Stimulated activated naive CD8-positive, alpha-beta T cell treated with anti-CD3 and anti-CD28 coated beads, Interleukin-15, amount 100 ng/mL, for 72 hours (primary cell): ENCODE data around the gene CA11.
A peak's percentile ranks its signal among the peaks of the same experiment; 100 is the strongest.
"Not testable (repeated sequence)": the region's sequence is repeated elsewhere in the genome, so short reads cannot be mapped to it uniquely, and the experiment has no call there.

Experiments
- ATAC-seq: fragments of 150-1000 bp; cut with Tn5 transposase; 2 replicates; pipeline ENCODE4 v1.10.0; 2021; ENCODE audit warnings: mild to moderate bottlenecking, moderate library complexity
- DNase-seq, 2 donors: peaks; one replicate each; pipeline ENCODE4 v3.0.0; 2021 to 2022
- H3K27ac Mint-ChIP-seq, 2 donors: one replicate each; pipeline ENCODE4 v1.8.0; 2022; ENCODE audit warnings: mild to moderate bottlenecking in 2 of 2, mixed read lengths in 2 of 2, moderate library complexity in 2 of 2
- H3K27me3 Mint-ChIP-seq: one replicate; pipeline ENCODE4 v1.8.0; 2022; ENCODE audit warnings: mixed read lengths
- H3K4me1 Mint-ChIP-seq: one replicate; pipeline ENCODE4 v1.8.0; 2022; ENCODE audit warnings: mild to moderate bottlenecking, mixed read lengths
- H3K4me3 Mint-ChIP-seq, 2 donors: one replicate each; pipeline ENCODE4 v1.8.0; 2022; ENCODE audit warnings: mild to moderate bottlenecking in 2 of 2, mixed read lengths in 2 of 2, moderate library complexity in 1 of 2
- H3K9me3 Mint-ChIP-seq, 2 donors: one replicate each; pipeline ENCODE4 v1.8.0; 2022; ENCODE audit warnings: mixed read lengths in 2 of 2

CA11 gene

DNA sequence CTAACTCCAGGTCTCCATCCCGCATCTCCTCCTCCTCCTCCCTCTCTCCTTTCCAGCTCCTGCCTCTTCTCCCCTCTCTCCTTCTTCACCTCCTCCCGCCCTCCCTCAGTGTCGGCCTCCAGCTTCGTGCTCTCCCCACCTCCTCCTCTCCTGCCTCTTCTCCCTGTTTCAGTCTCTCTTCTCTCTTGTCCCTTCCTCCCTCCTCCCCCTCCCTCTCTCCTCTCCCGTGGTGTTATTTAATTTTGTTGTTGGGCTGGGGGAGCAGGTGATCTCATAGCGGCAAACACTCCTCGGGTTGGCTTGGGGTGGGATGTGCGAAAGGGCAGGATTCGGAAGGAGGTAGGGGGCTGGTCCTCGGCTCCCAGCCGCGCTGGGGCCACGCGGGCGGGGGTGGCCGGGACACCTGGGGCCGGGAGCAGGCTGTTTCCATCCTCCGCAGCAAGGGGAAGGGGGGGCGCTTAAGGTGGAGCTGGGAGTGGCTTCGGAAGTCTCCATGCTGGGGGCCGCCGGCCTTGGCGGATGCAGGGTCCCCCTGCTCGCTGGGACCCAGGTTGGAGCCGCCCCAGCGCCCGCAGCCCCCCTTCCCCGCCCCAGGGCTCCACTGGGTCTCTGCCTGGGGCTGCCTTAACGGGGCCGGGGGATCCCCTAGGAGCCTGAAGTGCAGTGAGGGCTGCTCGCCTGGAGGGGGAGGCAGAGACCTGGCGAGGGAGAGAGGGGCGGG, at the start of gene CA11:
Gene CA11, minus strand, starts transcription at position 187 of the 721 bp plus-strand sequence. CDS start 555 bp downstream, outside the sequence.
- peak within 1 kb of the TSS; percentile 89 to 97 for H3K4me3 Mint-ChIP-seq
- H3K4me1 Mint-ChIP-seq, result peaks cover 48% of the 10 kb centered on the region
- H3K9me3 Mint-ChIP-seq, result no peaks in the 10 kb centered on the region
- H3K27ac Mint-ChIP-seq, result peak within 1 kb of the TSS; percentile 67 to 87
- no peaks in the 10 kb centered on the region for H3K27me3 Mint-ChIP-seq
- DNase-seq, result peak; percentile 94 to 95
- ATAC-seq, result peak; percentile 89

DNA sequence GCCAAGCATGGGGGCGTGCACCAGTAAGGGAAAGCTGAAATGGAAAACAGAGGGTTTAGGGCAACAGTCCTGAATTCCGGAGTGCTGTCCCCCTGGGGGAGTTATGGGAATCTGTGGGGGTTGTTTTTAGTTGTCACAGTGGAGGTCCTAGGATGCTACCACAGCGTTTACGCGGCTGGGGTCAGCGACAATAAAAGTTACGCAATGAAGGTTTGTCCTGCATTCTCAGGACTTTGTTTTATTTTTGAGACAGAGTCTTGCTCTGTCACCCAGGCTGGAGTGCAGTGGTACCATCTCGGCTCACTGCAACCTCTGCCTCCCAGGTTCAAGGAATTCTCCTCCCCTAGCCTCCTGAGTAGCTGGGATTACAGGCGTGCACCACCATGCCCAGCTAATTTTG, 47.6 kb upstream of the CA11 start:
- H3K4me3 Mint-ChIP-seq, H3K9me3 Mint-ChIP-seq, H3K27ac Mint-ChIP-seq, ATAC-seq, DNase-seq: not testable (repeated sequence)
- peaks cover 14% of the 10 kb centered on the region for H3K4me1 Mint-ChIP-seq
- peaks cover 30% of the 10 kb centered on the region for H3K27me3 Mint-ChIP-seq

DNA sequence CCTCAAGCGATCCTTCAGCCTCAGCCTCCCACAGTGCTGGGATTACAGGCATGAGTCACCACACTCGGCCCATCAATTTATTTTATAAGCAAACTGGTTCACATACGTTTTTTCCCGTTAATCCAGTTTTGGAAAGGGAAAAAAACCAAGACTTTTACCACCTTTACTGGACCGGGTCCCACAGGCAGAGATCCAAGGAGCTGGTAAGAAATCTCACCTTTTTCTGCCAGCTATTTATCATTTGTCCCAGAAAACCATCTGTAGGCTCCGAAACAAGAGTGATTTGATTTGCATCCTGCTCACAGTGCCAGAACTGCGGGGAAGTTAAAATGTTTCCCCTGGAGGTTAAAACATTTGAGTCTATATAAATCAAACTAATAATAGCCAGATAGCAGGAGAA, 43.5 kb upstream of the CA11 start:
- Mint-ChIP-seq H3K9me3 (no peaks in the 10 kb centered on the region), H3K4me3 (no peak overlapping the region), H3K27me3 (no peaks in the 10 kb centered on the region), H3K27ac (no peak overlapping the region), H3K4me1 (no peaks in the 10 kb centered on the region)
- DNase-seq, result no peak
- ATAC-seq, result no peak

DNA sequence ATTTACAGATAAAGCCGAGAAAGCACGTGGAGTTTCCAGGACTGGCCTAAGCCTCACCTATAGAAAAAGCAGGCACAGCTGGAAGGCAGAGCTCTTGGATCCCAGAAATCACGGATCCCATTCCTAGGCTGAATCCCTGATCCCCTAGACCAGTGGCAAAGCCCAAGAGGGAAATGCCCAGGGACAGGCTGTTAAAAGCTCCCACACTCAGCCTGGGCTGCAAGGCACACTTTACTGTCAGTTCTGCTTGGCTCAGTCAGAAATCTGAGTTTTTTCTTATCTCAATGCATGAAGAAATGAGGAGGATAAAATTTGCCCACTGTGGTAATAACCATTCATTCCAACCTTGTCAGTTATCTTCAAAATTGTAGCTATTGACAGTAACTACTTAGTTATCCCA, 41.8 kb upstream of the CA11 start:
- peak overlapping the region in 1 of 2 donors; percentile 78 for H3K27ac Mint-ChIP-seq
- ATAC-seq, result no peak
- H3K4me3 Mint-ChIP-seq, result no peak overlapping the region
- no peaks in the 10 kb centered on the region for H3K9me3 Mint-ChIP-seq
- DNase-seq, result no peak
- H3K27me3 Mint-ChIP-seq, result no peaks in the 10 kb centered on the region
- H3K4me1 Mint-ChIP-seq, result no peaks in the 10 kb centered on the region

DNA sequence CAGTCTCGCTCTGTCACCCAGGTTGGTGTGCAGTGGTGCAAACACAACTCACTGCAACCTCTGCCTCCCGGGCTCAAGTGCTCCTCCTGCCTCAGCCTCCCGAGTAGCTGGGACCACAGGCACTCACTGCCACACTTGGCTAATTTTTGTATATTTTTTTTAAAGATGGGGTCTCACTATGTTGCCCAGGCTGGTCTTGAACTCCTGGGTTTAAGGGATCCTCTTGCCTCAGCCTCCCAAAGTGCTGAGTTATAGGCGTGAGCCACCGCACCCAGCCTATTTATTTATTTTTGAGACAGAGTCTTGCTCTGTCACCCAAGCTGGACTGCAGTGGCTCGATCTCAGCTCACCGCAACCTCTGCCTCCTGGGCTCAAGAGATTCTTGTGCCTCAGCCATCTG, 40.6 kb upstream of the CA11 start:
- not testable (repeated sequence) for DNase-seq, H3K4me1 Mint-ChIP-seq, H3K27ac Mint-ChIP-seq, ATAC-seq, H3K27me3 Mint-ChIP-seq, H3K4me3 Mint-ChIP-seq, H3K9me3 Mint-ChIP-seq

DNA sequence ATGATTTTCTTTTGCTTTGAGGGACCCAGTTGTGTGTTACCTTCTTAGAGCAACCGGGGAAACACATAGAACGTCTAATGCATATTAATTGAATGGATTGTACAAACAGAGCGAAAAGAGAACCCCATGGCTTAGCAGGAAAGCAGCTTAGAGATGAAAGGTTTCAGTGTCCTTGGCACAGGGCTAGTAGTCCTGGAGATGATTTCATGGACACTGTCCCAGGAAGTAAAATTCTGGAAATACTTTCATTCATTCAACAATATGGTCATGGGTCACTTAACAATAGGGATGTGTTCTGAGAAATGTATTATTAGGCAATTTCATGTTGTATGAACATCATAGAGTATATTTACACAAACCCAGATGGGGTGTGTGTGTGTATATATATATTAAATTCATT, 40.1 kb upstream of the CA11 start:
- no peak for DNase-seq
- Mint-ChIP-seq H3K4me3 (no peak overlapping the region), H3K9me3 (no peaks in the 10 kb centered on the region), H3K27me3 (no peaks in the 10 kb centered on the region), H3K4me1 (no peaks in the 10 kb centered on the region), H3K27ac (no peak overlapping the region)
- no peak for ATAC-seq

DNA sequence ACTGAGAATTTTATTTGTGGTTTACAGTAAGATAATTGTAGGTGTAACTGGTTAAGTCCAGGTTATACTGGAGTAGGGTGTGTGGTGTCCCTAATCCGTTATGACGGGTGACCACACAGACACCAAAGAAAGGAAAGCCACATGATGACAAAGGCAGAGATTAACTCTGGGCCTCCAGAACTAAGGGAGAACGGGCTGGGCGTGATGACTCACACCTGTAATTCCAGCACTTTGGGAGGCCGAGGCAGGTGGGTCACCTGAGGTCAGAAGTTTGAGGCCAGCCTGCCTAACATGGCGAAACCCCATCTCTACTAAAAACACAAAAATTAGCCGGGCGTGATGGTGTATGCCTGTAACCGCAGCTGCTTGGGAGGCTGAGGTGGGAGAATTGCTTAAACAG, 39.6 kb upstream of the CA11 start:
- no peaks in the 10 kb centered on the region for H3K4me1 Mint-ChIP-seq
- no peak for ATAC-seq
- peak overlapping the region in 1 of 2 donors; percentile 85 for H3K27ac Mint-ChIP-seq
- DNase-seq, result no peak
- H3K4me3 Mint-ChIP-seq, result no peak overlapping the region
- H3K27me3 Mint-ChIP-seq, result no peaks in the 10 kb centered on the region
- H3K9me3 Mint-ChIP-seq, result no peaks in the 10 kb centered on the region

DNA sequence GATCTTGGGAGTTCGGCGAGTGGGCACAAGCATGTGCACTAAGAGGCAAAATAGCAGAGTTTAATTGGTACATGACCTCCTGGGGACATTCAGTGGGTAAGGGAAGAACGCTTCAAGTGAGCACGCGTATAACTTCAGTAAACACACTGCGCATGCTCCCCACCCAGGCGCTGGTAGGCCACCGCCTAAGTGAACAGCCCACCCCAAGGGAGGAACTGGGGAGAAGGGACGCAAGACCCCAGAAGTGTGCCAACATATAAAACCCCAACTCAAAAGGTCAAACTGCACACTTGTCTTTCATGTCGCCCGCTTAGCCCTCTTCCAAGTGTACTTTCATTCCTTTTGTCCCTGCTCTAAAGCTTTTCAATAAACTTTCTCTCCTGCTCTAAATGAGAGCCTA, 37.4 kb upstream of the CA11 start:
- Mint-ChIP-seq H3K4me1 (no peaks in the 10 kb centered on the region), H3K27me3 (no peaks in the 10 kb centered on the region), H3K4me3 (no peak overlapping the region), H3K9me3 (no peaks in the 10 kb centered on the region), H3K27ac (no peak overlapping the region)
- DNase-seq (no peak), ATAC-seq (peak; percentile 50)

DNA sequence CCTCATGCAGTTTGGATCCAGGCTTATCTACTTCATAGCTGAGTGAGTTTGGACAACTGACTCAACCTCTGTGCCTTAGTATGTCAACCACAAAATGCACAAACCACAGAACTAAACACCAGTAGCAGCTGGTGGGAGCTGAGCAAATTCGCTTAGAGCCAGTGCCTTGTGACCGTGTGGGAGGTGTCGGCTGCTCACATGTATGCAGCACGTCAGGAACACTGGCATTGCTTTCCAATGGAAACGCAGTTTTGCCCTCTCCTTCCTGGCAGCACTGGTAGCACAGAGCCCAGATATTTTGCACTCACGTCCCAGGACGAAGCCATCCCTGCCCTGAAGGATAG, 35.1 kb upstream of the CA11 start:
- H3K4me1 Mint-ChIP-seq, result no peaks in the 10 kb centered on the region
- ATAC-seq, result no peak
- H3K9me3 Mint-ChIP-seq, result no peaks in the 10 kb centered on the region
- H3K27ac Mint-ChIP-seq, result no peak overlapping the region
- DNase-seq, result no peak
- H3K4me3 Mint-ChIP-seq, result no peak overlapping the region
- no peaks in the 10 kb centered on the region for H3K27me3 Mint-ChIP-seq

DNA sequence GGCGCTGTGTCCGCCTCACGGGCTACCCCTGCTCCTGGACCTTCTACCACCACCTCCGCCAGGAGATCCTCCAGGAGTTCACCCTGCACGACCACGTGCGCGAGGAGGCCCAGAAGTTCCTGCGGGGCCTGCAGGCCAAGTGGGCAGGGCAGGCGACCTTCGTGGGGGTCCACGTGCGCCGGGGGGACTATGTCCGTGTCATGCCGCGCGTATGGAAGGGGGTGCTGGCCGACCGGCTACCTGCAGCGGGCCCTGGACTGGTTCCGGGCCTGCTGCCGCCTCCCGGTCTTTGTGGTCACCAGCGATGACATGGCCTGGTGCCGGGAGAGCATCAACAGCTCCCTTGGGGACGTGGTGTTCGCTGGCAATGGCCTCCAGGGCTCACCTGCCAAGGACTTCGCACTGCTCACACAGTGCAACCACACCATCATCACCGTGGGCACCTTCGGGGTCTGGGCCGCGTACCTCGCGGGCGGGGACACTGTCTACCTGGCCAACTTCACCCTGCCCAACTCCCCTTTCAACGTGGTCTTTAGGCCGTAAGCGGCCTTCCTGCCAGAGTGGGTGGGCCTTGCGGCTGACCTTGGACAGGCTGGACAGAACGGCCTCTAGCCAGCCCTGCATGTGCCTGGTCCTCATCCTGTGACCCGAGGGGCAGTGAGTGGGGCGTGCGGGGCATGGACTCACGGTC, 34.6 kb upstream of the CA11 start:
- ATAC-seq (no peak), DNase-seq (no peak)
- no peak overlapping the region for H3K4me3 Mint-ChIP-seq
- H3K4me1 Mint-ChIP-seq, result peaks cover 2% of the 10 kb centered on the region
- H3K27ac Mint-ChIP-seq, result no peak overlapping the region
- no peaks in the 10 kb centered on the region for H3K9me3 Mint-ChIP-seq
- no peaks in the 10 kb centered on the region for H3K27me3 Mint-ChIP-seq

DNA sequence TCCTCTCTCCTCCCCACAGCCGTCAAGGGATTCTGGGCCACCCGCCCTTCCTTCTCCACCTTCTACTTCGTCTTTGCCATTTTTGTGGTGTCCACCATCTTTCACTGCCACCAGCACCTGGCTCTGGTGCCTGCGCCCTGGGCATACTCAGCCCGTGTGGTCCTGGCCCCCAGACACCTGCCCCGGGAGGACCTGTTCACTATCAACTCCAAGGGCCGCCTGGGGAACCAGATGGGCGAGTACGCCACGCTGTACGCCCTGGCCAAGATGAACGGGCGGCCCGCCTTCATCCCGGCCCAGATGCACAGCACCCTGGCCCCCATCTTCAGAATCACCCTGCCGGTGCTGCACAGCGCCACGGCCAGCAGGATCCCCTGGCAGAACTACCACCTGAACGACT, 34.0 kb upstream of the CA11 start:
- H3K4me3 Mint-ChIP-seq, H3K9me3 Mint-ChIP-seq, H3K27ac Mint-ChIP-seq, DNase-seq, H3K4me1 Mint-ChIP-seq, H3K27me3 Mint-ChIP-seq, ATAC-seq: not testable (repeated sequence)

DNA sequence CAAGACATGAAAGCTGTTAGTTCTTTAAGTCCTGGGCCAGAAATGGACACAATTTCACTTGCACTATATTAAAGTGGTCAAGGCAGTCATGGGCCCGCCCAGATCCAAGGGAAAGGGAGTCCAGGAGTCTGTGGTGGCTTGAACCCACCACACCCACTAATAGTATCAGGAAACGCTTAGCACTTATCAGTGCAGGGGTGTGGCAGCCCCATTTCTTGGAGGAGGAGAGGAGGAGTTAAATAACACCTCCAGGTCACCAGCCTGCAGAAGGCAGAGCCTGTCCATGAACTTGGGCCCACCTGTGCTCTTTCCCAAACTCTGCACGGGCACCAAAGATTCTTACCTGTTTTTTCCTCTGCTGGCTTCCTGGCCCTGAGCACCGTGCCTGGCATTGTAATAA, 32.2 kb upstream of the CA11 start:
- Mint-ChIP-seq H3K27me3 (no peaks in the 10 kb centered on the region), H3K9me3 (no peaks in the 10 kb centered on the region), H3K4me3 (no peak overlapping the region), H3K27ac (no peak overlapping the region), H3K4me1 (peaks cover 10% of the 10 kb centered on the region)
- DNase-seq (no peak), ATAC-seq (no peak)

DNA sequence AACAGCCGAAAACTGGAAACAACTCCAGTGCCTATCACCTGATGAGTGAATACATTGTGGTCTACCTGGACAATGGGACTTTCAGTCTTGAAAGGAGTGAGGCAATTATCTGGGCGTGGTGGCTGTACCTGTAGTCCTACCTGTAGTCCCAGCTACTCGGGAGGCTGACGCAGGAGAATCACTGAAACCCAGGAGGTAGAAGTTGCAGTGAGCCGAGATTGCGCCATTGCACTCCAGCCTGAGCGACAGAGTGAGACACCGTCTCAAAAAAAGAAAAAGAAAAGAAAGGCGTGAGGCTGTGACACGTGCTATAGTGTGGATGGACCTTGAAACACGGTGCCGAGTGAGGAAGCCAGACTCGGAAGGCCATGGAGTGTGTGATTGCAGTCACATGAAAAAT, 30.9 kb upstream of the CA11 start:
- DNase-seq, result no peak
- Mint-ChIP-seq H3K27ac (peak overlapping the region in 1 of 2 donors; percentile 4), H3K27me3 (no peaks in the 10 kb centered on the region), H3K9me3 (no peaks in the 10 kb centered on the region), H3K4me1 (peaks cover 10% of the 10 kb centered on the region), H3K4me3 (no peak overlapping the region)
- no peak for ATAC-seq

DNA sequence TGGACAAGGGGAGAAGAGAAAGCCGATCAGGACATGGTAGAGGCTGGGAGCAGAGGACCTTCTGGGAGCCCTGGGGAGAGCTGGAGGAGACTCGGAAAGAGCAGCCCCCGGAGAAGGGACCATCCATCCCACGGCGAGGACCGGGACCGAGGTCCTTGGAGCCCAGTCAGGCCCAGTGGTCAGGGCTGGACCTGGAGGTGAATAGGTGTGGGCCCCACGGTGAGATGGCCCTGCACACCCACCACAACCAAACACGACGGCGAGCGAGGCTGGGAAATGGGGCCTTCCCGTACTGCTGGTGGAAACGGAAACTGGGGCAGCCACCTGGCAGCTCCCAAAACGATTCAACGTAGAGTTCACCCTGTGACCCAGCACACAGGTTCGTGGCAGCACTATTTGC, 30.5 kb upstream of the CA11 start:
- H3K27ac Mint-ChIP-seq, result no peak overlapping the region

DNA sequence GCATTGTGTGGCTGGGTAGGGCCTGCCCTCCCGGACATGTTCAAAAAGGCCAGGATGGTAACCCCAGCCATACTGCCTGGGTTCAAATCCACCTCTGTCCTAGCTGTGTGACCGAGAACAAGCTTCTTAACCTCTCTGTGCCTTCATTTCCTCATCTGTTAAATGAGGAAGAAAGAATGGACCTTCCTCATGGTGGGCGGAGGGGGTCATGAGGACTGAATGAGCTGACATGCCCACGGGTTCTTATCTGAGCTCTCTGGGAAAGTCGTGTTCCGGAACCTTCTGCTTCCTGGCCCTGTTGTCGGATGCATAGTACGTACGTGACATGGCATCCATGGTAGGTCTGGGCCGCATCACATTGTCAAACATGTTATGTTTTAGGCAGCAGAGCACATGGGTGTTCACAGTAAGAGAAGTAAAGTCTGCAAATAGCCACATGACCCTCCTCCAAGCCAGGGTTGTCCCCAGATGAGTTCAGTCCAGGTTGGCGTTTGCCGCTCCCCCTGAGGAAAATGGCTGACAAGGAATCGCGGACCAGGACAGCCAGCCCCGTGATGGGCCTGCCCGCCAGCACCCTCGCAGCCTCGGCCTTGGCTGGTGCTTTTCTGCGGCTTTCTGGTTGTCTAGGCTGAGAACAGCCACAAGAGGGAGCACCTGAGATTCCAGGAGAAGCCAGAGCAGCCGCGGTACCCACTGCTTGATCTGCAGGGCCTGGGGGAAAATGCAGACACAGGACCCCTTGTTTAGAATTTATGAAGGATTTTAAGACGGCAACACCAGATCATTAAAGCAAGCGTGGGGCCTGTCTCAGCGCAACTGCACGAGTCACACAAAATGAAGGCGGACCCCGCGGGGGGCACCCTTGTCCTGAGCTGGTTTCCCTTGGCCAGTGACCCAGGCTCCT, 29.2 kb upstream of the CA11 start:
- H3K27ac Mint-ChIP-seq, result no peak overlapping the region
- peaks cover 10% of the 10 kb centered on the region for H3K4me1 Mint-ChIP-seq
- ATAC-seq (peak; percentile 85), DNase-seq (peak; percentile 75 to 79)
- peaks cover 0 to under 1% of the 10 kb centered on the region in 2 donors for H3K9me3 Mint-ChIP-seq
- no peak overlapping the region for H3K4me3 Mint-ChIP-seq
- H3K27me3 Mint-ChIP-seq, result no peaks in the 10 kb centered on the region

More for the DNA sequence above, 30.5 kb upstream of the CA11 start:
- Mint-ChIP-seq H3K4me3 (no peak overlapping the region), H3K27me3 (no peaks in the 10 kb centered on the region), H3K9me3 (no peaks in the 10 kb centered on the region), H3K4me1 (peaks cover 10% of the 10 kb centered on the region)
- ATAC-seq, result no peak
- no peak for DNase-seq
